Superior temporal gyrus (tissue), 1 donor: ENCODE measurements around the gene GPR142.
"Not testable (repeated sequence)": the region's sequence is repeated elsewhere in the genome, so short reads cannot be mapped to it uniquely, and the experiment has no call there.

ENCODE experiments used
- DNase-seq: peaks from one replicate; pipeline ENCODE4 v3.0.0-alpha.2; 2016; ENCODE audit errors: extremely low spot score

The GPR142 gene

DNA sequence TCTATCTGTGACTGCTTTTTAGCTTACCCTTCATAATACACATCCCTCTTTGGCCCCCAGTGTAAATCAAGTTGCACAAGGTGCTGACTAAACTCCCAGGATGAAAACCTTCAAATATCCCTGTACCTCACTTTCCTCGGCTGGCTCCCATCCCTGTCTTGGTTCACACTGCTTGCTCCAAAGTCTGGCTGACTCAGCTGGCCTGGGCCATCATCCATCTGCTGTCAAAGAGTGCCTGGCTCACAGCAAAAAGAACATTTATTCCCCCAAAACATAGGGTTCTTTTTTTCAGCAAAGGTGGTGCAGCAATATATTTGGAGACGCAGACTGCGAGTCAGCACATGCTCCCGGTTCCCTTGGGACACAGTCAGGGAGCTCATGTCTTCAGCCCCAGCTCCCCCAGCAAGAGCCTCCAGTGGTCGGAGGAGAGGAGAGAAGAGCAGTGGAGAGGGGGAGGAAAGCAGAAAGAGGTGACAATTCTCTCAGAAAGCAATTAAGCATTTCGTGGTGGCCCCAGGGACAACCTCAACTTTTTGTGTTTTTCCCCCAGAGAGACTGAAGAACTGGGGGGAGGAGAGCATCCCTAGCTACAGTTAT, 26.1 kb downstream of the GPR142 start:
- no peak for DNase-seq

GRCh38 chr17:74394275-74394950, 27.1 kb downstream of the GPR142 start:
- no peak for DNase-seq

DNA sequence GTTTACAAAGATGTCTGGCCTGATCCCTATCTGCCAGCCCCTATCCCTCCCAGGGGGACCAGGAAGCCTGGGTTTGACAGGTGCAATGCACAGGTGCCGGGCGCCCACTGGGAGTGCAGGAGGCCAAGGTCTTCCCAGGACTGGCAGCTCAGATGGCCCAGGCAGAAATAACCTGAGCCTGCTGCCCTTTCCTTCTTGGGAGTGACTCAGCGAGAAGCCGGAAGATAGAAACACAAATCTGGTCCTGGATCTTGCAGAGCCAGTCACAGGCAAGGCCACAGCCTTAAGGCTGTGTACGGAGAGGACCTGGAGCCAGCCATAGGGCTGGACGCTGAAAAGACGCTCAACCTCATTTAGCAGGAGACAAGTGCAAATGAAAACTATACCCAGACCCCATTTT, 27.7 kb downstream of the GPR142 start:
- no peak for DNase-seq

- no peak for DNase-seq
These were observed 29.3 kb downstream of the GPR142 start for GRCh38 chr17:74396567-74396966.

DNA sequence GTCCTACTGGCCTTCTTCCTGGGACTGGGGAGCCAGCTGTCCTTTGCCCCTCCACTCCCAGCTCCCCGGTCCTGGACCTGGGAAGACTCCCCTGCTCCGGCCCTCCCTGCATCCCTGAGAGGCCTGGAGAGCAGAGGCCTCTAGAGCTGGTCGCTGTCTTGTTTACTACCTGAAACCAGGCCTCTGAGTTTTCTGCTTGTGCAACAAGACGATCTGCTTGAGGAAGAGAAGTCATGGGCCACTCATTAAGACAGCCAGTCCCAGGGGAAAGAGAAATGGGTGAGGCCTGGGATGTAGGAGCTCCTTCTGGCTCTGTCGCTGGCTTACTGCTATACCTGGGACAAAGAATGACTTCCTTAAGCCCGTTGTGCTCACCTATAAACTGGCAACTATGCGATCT, 34.7 kb downstream of the GPR142 start:
- no peak for DNase-seq

- no peak for DNase-seq
These were observed 36.3 kb downstream of the GPR142 start for GRCh38 chr17:74403512-74404137.

GRCh38 chr17:74404218-74404617, 36.9 kb downstream of the GPR142 start:
- no peak for DNase-seq

- no peak for DNase-seq
These were observed 37.5 kb downstream of the GPR142 start for GRCh38 chr17:74404789-74405188.

GRCh38 chr17:74405311-74405710, 38.0 kb downstream of the GPR142 start:
- DNase-seq: not testable (repeated sequence)

GRCh38 chr17:74407384-74407783, 40.1 kb downstream of the GPR142 start:
- DNase-seq: no peak

DNA sequence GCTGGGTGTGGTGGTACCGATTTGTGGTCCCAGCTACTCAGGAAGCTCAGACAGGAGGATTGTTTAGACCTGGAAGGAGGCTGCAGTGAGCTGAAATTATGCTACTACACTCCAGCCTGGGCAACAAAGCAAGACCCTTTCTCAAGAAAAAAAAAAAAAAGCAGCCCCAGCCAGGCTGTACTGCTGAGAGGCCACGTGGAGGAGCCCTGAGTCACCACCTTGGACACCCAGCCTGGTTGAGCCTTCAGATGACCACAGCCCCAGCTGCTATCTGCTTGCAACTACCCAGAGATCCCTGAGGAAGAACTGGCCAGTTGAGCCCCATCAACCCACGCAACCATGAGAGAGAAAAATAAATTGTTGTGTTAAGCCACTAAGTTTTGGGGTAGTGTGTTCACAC, 41.0 kb downstream of the GPR142 start:
- DNase-seq: no peak

GRCh38 chr17:74408815-74409214, 41.5 kb downstream of the GPR142 start:
- DNase-seq: no peak

- no peak for DNase-seq
These were observed 42.7 kb downstream of the GPR142 start for GRCh38 chr17:74410001-74410443.

DNA sequence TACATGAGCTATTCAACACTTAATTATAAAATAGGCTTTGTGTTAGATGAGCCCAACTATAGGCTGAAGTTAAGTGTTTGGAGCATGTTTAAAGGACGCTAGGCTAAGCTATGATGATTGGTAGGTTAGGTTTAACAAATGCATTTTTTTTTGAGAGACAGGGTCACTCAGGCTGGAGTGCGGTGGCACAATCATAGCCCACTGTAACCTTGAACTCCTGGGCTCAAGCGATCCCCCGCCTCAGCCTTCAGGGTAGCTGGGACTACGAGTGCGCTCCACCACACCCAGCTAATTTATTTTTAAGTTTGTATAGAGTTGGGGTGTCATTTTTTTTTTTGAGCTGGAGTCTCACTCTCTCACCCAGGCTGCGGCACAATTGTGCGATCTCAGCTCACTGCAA, 45.3 kb downstream of the GPR142 start:
- no peak for DNase-seq

DNA sequence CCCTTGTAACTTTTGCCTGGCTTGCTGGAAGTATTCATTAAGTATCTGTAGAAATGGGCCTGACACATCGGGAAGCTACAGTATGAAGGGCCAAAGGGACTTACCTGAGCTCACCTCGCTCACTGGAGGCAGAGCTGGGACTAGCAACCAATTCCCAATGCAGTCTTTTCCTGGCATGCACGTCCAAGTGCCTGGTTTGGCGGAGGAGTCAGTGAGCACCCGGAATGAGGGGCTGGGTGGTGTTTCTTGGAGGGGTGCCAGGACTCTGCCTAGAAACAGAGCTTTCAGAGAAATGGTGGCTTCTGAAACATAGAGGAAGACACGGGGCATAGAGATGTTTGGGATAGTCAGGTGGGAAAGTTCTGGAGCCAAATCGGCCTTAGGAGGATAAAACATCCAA, 46.2 kb downstream of the GPR142 start:
- no peak for DNase-seq

DNA sequence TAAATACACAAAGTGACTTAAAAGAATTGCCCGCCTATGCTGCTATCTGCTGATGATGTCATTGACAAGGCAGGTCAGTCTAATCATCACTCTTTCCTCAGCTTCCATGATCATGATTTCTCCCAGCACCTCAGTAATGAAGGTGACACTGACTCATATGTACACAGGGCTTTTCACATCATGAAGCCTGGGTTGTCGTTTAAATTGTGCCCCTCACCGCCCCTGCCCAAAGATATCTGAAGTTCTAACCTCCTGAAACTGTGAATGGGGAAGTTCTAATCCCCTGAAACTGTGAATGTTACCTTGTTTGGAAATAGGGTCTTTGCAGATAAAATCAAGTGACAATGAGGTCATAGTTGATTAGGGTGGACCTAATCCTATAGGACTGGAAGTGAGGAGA, 47.2 kb downstream of the GPR142 start:
- no peak for DNase-seq

DNA sequence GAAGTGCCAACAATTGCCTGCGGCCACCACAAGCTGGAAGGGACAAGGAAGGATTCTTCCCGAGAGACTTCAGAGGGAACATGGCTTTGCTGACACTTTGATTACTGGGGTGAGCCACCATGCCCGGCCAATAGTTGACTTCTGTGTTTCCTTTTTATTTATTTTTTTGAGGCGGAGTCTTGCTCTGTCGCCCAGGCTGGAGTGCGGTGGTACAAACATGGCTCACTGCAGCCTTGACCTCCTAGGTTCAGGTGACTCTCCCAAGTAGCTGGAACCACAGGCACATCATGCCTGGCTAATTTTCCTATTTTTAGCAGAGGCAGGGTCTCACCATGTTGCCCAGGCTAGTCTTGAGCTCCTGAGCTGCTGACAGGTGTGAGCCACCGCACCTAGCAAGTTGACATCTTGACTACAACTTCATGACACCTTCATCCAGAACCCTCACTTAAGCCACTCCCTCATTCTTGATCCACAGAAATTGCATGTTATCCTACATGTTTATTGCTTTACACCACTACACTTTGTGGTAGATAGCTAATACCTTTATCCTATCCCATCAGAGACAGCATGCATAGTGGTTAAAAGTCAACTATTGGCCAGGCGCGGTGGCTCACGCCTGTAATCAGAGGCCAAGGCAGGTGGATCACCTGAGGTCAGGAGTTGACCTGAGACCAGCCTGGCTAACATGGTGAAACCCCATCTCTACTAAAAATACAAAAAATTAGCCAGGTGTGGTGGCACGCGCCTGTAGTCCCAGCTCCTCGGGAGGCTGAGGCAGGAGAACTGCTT, 48.5 kb downstream of the GPR142 start:
- no peak for DNase-seq

GRCh38 chr17:74417178-74418045, 50.1 kb downstream of the GPR142 start:
- no peak for DNase-seq

DNA sequence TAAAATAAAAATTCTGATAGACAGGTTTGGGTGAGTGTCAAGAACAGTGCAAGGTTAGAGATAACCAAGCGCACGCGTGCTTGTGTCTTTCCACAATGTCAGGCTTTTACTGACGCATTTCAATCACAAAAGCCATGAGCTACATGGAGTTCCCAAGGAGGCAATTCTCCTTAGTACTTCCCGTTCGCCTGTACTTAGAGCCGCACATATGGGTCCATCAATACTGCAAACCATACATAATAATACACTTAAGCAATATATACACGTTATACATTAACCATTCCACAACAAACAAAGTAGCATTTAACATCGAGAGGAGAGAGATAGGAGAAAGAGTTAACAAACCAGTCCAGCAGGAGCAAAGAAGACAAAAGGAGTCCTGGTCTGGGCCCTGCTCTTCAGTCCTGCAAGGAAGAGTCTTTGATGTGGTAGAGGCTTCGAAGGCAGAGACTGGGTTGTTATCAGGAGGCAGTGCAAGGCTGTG, 52.7 kb downstream of the GPR142 start:
- DNase-seq: no peak
